Effector CD8-positive, alpha-beta T cell (primary cell): ENCODE measurements around the gene BORCS5.

Experiments
- DNase-seq: peaks from one replicate; lab custom pipeline; 2025; lab: John Stamatoyannopoulos, UW

BORCS5 gene

DNA sequence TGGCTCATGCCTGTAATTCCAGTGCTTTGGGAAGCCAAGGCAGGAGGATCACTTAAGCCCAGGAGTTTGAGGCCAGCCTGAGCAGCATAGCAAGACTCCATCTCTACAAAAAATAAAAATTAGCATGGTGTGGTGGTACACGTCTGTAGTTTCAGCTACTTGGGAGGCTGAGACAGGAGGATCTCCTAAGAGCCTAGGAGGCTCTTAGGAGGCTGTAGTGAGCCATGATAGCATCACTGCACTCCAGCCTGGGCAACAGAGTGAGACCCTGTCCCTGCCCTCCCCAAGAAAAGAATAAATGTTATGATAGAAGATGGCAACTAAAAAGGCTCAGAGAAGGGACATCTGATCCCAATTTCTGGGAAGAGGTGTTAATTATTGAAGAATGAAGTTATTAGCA is 3.6 kb upstream of the BORCS5 start:
- DNase-seq = no peak

DNA sequence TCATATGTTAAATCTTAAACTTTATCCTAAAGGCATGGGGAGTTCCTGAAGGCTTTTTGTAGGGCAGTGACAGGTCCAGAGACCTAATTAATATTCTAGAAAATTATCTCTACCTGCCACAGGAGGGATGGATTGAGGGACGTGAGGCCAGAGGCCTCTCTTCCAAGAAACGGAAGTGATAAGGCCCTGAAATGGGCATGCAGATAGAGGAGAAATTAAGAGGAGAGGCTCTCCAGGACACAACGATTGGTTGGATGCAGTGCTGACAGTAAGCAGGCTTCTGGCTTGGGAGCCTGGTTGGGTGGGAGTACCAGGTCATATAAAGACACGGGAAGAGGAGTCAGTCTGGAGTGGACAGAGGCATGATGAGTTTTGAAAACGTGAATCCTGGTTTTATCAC is 3.1 kb upstream of the BORCS5 start:
- DNase-seq = no peak

DNA sequence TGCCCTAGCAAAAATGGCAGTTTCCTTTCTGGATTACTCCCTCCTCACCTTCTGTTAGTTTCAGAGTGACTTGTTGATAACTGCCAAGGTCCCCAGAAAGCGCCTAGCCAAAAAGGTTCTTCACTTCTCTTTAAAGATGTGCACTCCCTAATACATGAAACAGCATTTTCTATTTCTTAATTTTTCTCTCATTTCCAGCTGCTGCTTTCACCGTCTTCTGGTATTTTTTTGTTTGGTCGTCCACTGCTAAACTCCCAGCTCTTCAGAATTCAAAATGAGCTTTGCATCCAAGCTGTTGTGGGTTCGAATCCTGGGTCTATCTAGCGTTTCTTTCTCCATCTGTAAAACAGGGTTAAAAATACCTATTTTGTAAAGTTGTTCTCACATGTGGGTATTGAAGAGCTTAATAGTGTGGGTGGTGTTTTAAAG is 397 bp upstream of the BORCS5 start:
- DNase-seq = no peak

DNA sequence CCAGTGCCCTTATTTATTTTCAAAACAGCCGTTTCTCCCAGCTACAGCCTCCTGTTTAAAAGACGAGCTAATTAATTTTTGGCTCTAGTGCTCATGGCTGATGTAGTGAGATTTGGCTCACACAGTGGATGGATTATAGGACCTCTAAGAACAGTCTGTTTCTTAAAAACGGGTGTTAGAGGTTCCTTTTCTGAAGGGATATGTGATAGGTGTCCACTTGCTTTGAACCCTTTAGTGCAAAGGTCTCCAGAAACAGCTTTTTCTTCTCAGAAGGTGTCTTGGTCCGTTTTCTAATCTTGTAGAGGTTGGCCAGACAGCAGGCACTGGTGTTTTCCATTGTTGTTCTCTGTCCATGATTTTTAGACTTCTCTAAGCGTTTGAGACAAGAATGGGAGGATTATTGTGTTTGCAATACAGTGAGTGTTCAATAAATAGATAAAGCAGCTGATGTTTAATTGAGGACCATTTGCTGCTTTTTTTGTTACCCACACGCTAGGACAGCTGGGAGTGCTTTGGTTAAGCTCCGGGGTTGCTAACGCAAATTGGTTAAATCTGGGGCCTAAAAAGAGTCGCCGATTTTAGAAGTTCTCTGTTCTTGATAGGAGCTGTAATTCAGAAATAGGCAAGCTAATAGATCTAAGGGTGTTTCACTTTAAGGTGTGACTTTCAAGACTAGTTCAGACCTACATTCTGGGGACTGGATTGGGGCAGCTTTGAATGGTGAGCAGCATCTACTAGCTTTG is 1.0 kb downstream of the BORCS5 start:
- DNase-seq = no peak

DNA sequence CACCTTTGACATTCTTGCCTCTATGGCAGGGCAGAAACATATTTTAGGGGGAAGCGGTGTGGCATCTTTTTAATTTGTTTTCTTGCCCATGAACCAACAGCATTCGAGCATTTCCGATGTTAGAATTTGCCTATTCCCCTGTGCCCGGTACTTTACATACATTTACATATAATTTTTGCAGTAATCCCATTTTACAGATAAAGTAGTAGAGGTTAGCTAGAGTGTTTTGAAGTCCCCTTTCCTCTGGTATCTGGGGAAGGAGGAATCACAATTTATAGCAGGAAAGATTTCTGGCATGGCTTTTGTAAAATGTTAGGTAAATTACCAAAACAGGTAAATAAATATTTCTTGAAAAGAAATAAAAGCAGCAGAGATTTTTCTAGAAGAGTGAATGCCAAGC is 1.6 kb downstream of the BORCS5 start:
- DNase-seq = no peak

DNA sequence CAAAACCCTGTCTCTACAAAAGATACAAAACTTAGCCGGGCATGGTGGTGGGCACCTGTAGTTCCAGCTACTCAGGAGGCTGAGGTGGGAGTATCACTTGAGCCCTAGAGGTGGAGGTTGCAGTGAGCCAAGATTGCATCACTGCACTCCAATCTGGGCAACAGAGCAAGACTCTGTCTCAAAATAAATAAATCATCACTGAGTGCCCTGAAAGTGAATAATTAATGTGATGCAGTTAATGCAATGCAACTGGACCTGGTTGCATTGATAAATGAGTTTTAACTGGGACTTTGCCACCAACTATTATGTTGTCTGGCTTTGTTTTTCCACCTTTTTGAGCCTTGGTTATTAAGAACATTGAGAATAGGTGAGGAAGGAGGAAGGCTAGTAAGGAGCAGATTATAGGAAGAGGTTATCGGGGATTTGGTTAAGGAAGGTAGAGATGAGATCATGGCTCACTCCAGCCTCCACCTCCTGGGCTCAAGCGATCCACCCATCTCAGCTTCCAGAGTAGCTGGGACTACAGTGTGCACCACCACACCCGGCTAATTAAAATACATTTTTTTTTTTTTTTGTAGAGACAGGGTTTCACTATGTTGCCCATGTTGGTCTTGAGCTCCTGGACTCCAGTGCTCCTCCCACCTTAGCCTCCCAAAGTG is 8.0 kb downstream of the BORCS5 start:
- no peak for DNase-seq

DNA sequence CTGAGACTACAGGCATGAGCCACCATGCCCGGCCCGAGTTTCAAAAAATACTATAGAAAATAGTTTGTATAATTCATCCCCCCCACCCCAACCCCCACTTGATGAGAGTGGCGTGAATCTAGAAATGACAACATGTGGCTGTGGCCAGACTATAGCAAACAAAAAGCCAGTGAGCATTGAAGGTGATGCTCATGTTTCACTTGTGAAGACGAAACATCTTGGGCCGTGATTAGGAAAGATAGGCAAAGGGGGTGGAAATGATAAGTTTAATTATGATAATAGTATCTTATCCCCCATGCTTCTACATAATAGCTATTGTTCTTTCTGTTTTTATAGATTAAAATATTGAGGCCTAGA is 8.5 kb downstream of the BORCS5 start:
- DNase-seq = no peak

DNA sequence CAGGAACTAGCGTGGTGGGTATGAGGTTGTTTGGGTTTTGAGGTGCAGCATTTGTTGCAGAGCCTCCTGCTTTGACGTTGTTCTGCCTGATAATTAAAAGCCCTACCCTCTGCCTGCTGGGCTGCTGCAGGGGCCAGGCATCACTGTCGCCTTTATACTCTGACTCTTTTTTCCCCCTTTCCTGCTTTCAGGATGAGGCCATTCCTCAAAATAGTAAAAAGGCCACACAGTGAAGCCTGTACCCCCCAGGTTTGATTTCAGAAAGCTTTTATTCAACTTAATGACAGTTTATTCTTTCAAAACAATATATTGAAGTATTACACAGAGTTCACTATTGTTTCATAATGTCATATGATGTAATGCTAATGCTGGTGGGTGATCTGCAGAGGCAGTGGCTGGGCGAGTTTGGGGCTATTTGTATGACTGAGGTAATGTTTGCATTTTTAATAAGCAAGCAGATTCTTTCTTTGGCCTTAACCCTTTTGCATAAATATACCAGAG is 9.1 kb downstream of the BORCS5 start:
- no peak for DNase-seq

DNA sequence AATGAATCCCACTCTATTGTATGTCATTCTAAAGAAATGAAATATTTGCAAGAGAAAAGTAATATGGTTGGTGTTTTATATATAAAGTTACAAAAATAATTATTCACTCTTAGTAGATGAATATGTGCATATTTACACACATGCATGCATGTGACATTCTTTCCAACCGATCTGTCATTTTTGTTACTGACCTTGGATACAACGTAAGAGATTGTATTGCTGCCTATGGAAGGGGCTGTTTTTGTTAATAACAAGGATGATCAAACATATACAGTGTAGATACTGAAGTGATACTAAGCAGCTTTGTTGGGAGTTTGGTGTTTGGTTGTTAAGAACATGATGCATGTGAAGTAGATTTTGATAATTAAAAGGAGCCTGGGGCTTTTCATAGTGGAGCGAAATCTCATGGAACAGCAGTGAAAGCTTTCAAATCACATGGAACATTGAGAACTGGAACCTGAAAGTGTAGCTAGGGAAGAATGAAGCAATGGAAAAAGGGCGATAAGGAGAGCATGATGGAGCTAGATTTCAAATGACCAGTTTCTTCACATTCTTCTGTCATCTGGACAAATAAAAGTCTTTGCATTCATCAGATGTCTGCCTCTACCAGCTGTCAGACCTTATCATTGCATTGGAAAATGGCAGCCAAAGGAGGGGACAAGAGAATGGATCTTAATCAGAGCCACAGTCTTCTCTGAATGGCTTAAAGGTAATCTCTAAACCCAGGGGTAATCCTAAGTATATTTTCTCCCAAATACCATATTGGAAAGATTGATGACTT is 10.0 kb downstream of the BORCS5 start:
- DNase-seq = no peak

DNA sequence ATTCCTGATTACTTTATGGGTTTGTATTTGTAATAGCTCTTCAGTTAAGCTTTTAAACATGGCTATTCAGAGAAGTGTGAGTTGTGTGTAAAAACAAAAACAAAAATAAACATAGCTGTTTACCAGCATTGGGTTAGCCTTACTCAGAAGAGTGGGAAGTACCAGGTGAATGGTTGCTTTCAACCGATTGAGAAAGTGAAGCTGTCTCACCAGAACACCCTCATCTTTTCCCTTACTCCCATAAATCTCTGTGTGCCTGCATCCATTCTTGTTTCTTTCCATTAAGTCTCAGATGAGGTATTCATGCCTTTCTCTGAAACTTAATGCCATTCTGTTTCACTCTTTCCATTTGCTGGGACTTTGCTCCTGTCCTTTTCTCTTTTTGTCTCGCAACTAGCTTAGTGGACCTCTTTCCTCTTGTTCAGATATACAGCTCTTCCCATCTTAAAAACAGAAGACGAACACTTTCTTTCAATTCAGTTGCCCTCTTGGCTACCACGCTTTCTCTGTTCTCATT is 10.7 kb downstream of the BORCS5 start:
- no peak for DNase-seq

DNA sequence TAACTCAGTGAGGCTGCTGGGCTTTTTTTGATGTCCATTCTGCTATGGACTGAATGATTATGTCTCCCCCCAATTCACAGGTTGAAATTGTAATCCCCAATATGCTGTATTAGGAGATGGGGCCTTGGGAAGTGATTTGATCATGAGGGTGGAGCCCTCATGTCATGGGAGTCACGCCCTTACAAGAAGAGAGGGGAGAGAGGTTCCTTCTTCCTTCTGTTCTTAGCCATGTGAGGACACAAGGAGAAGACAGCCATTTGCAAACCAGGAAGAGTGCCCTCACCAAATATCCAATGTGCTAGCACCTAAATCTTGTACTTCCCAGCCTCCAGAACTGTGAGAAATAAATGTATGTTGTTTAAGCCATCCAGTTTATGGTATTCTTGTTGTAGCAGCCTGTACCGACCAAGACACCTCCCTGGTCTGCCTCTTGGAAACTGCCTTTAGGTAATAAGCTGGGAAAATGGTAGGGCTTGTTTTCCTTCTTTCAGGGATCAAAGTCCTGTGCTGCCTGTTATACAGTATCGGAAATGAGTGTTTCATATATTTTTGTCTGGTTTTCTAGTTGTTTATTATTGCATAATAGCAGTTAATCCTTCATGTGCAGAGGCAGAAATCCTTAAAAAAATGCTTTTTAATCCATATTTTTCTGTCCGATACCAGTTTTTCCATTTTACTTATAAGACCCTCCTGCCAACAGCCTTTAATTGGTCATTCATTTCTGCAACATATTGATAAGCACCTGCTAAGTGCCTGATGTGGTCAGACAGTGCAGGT is 16.3 kb downstream of the BORCS5 start:
- DNase-seq = no peak

DNA sequence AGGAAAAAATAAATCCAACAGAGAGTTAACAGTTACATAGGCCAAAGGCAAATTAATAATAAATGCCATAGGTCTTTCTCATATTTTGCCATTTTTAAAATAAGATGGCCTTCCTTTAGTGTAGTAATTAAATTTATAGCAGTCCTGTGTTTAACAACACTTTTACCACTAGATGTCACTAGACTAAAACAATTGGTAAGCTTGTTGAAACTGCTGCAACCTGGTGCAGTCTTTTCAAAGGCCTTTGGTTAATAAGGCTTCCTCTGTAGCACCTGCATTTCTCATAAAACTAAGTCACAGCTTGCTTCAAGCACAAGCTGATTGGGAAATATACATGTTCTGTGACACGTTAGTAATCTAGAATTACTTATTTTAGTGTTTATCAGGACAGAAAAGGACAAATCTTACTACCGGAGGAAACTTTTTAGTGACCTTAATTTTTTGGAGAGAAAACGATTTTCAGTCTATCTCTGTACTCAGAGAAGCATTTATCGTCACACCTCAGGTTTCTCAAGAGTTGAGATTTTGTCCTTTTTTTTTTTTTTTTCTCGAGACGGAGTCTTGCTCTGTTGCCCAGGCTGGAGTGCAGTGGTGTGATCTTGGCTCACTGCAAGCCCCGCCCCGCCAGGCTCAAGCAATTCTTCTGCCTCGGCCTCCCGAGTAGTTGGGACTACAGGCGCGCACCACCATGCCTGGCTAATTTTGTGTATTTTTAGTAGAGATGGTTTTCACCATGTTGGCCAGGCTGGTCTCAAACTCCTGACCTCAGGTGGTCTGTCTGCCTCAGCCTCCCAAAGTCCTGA is 20.0 kb downstream of the BORCS5 start:
- no peak for DNase-seq

DNA sequence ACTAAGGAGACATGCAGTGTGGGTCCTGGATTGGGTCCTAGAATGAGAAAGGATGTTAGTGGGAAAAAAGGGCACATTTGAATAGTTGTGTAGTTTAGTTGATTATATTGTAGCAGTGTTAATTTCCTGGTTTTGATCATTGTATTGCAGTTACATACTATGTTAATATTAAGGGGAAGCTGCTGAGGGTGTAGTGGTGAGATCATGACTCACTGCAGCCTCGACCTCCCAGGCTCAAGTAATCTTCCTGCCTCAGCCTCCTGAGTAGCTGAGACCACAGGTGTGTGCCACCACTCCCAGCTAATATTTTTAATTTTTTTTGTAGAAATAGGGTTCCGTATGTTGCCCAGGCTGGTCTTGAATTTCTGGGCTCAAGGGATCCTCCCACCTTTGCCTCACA is 21.7 kb downstream of the BORCS5 start:
- no peak for DNase-seq

DNA sequence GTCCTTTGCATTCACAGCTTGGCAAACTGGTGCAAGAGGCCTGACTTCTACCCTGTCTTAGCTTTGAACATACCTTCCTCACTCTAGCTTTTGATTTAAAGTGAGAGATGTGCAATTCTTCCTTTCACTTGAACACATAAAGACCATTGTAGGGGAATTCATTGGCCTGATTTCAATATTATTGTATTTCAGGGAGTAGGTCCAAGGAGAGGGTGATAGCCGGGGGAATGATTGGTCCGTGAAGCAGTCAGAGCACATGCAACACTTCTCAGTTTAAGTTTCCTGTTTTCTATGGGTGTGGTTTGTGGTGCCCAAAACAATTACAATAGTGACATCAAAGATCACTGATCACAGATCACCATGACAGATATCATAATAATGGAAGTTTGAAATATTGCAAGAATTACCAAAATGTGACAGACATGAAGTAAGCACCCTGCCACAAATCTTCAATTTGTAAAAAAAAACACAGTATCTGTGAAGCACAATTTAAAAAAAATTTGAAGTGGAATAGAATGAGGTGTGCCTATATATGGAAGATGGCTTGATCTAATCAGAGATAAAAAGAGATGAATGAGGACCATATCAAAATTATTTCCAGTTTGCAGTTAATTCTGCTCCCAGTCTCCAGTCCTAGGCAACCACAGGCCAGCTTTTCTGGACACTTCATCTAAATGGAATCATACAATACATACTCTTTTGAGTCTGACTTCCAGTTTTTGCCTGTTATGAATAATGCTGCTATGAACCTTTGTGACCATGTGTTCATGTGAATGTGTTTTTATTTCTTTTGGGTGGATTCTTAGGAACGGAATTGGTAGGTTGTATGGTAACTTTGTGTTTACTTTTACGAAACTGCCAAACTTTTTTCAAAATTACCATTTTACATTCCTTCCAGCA is 23.2 kb downstream of the BORCS5 start:
- DNase-seq = no peak

DNA sequence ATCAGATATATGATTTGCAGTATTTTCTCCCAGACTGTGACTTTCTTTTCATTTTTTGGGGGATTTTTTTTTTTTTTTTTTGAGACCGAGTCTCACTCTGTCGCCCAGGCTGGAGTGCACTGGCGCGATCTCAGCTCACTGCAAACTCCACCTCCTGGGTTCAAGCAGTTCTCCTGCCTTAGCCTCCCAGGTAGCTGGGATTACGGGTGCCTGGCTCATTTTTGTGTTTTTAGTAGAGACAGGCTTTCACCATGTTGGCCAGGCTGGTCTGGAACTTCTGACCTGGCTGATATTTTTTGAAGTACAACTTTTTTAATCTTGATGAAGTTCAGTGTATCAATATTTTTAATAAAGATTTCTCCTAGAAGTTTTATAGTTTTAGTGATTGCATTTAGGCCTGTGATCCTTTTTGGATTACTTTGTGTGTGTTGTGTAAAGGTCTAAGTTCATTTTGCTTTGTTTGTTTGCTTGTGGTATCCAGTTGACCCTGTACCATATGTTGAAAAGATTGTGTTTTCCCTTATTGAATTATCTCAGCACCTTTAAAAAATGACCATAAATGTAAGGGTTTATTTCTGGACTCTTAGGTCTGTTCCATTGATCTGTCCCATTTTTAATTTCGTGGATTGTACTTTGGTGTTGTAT is 24.2 kb downstream of the BORCS5 start:
- no peak for DNase-seq

DNA sequence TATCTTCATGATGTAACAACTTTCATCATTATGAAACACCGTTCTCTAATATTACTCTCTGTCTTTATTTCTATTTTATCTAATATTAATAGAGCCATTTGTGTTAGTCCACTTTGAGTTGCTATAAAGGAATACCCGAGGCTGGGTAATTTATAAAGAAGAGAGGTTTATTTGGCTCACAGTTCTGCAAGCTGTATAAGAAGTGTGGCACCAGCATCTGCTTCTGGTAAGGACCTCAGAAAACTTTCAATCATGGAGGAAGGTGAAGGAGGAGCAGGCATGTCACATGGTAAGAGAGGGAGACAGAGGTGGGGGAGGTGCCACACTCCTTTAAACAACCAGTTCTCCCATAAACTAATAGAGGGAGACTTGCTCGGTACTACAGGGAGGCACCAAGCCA is 25.1 kb downstream of the BORCS5 start:
- no peak for DNase-seq

DNA sequence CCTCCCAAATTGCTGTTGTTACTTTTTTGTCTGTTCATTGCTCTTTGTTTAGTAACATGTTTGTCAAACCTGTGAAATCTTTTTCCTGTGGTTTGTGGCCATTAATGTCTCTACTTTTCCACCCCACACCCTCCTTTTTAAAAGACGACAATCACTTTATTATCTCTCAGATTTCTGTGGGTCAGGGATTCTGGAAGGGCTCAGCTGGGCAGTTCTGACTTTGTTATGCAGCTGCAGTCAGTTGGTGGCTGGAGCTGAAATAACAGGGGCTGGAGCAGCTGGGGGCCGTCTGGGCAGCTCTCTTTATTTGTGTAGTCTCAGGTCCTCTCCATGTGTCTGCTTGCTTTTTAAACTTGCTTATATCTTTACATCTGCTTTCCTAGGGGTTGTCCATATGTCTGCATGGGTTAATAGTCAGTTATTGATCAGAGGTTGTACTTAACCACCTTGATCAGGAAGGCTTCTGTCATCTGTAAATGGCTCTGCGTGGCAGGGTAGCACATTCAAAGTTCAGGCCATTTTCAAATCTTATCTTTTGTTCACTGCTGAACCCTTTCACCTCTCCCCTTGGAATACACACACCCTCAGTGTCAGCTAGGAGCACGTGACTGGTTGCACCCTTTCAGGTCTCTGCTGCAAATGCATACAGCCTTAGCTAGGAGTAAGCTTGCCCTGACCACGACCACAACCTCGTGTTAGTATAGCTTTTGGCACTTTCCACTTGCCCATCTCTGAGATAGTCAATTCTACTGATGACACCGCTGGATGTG is 27.9 kb downstream of the BORCS5 start:
- no peak for DNase-seq

DNA sequence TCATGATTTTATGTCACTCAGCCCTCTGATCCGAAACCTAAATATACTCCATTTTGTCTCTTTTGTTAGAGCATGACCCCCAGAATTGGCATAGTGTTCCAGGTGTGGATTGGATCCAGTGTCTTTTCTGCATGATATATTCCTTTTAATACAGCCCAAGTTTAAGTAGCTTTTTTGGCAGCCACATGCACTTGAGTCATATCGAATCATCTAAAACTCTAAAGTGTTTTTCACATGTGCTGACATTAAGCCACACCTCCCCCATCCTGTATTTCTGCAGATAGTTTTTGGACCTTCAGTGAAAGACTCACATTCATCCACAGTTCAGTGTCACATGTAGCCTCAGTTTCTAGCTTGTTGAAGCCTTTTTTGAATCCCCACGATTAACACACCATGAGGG is 30.6 kb downstream of the BORCS5 start:
- no peak for DNase-seq

DNA sequence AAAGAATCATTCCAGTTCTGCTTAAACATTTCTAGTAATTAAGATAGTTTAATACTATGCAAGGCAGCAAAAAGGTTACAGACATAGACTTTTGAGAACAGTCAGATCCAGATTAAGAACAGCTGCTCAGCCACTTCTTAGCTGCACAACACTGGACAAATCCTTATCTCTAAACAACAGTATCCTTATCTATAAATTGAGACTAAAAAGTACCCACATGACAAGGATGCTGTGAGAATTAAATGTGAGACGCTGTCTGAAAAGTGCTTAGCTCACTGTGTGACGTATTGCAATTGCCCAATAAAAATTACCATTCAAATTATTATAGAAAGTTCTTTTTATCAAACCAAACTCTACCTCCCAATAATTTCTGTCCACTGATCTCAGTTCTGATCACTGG is 35.5 kb downstream of the BORCS5 start:
- no peak for DNase-seq
